Measurements from ENCODE around the gene WFS1. TPM values are rescaled to one million over a fixed set of nuclear protein-coding genes. Genes with fewer than 3 reads are reported as not detected.

Gene WFS1
- total RNA-seq, 2 donors from 2014 or later = 1.1 to 2.6 TPM

DNA sequence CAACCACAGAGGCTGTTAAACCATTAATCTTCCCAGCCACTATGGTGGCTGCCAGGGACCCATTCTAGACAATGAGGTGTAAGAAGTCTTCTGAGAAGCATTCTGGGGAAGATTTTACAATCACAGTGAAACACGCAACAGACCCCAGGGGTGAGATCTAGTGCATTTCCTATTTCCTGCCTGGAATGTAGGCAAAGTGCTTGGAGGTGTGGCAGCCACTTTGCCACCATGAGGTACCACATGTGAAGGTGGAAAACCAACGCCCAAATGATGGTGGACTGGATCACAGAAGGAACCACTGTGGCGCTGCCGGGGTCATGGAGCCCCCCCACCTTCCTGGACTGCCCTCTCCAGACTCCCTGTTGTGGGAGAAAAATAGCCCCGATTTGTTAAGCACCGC lies 61.8 kb downstream of the WFS1 start:
- H3K36me3 Mint-ChIP-seq (ENCODE audit: low read depth) = no peaks in the 10 kb centered on the region

DNA sequence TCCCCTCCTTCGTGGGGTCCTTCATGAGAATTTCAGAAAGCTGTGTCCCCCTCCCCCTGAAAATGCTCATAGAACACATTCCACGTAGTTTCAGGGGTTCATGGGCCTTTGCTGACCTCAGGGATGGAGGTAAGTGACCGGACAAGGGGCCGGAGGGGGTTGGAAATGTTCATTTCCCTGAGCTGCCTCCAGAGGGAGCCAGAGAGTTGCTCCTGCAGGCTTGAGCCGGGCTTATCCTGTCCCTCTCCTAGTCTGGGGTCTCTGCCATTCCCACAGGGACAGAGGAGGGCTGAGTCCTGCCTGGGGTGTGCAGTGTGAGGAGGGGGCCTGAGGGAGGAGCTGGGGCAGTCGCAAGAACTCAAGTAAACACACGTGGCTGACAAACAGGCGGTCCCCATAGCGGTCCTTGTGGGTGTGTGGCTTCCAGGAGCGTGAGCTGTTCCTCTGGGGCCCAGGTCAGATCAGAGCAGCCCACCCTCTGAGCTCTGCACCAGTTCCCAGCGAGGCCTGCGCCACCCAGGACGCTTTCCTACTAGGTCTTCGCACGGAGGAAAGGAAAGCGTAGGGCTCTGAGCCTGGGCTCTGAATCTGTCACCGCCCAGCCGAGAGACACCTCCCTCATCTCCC lies 62.5 kb downstream of the WFS1 start:
- Mint-ChIP-seq H3K27ac (no peak overlapping the region), H3K36me3 (ENCODE audit: low read depth) (no peaks in the 10 kb centered on the region), H3K9me3 (no peaks in the 10 kb centered on the region), H3K27me3 (peaks cover 19% of the 10 kb centered on the region), H3K4me1 (peaks cover 3% of the 10 kb centered on the region), H3K4me3 (no peak overlapping the region)
- no peak for ATAC-seq (replicated peaks)

More for the DNA sequence above, 61.8 kb downstream of the WFS1 start:
- Mint-ChIP-seq H3K27me3 (peaks cover 16% of the 10 kb centered on the region), H3K4me3 (no peak overlapping the region), H3K9me3 (no peaks in the 10 kb centered on the region), H3K4me1 (no peaks in the 10 kb centered on the region), H3K27ac (no peak overlapping the region)
- ATAC-seq (replicated peaks) = no peak

DNA sequence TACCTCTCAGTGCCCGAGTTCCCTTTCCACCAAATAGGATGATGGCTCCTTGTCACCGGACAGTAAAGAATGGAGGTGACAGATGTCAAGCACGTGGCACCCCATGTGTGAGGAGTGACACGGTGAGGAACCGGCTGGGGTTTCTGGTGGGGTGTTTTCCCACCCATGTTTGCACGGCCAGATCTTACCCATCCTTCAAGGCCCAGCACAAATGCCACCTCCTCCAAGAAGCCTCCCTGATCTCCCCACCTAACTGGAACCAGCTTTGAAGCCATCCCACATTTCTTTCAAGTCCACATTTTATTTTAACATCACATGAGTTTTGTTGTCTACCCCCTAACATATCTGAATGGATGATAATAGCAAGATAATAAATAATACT lies 63.0 kb downstream of the WFS1 start:
- H3K36me3 Mint-ChIP-seq (ENCODE audit: low read depth) = no peaks in the 10 kb centered on the region
- H3K9me3 Mint-ChIP-seq = no peaks in the 10 kb centered on the region
- H3K27ac Mint-ChIP-seq = no peak overlapping the region
- H3K27me3 Mint-ChIP-seq = peaks cover 22% of the 10 kb centered on the region
- H3K4me1 Mint-ChIP-seq = peaks cover 8% of the 10 kb centered on the region
- no peak overlapping the region for H3K4me3 Mint-ChIP-seq
- no peak for ATAC-seq (replicated peaks)

DNA sequence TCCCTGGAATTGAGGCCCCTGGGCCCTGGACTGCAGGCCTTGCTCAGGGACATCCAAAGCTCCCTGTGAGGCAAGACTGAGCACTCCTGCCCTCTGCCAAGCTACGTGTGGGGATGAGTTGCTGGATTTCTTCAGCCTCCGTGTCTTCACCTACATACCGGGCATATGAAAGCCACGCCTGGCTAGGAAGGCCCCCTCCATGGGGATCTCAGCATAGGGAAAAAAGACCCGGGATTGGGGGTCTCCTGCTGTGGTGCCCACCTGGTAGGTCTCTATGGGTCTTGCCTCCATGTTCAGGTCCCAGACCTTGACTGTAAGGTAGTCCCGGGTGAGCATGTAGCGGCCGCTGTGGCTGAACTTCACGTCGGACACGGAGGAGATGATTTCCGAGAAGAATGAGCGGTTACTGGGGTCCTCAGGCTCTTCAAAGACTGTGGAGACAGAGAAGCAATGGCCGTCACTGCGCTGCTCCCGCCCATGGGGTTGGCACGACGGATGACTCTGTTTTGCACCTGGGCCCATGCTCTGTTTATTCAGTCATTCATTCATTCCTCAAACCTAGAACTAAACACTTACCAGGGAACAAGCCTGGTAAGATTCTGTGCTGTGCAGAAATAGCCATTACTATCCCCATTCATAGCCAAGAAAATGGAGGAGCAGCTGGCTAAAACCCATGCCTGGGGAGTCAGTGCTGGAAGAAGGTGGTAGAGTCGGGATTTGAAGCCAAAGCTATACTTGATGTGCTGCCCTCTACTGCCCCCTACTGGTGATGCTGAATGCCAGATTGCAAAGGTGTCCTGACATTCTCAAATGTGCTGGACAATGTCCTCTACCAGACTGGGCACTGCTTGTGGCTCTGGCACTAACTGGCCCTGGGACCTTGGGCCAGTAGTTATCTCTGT lies 63.9 kb downstream of the WFS1 start:
- no peak for ATAC-seq (replicated peaks)
- H3K4me3 Mint-ChIP-seq = no peak overlapping the region
- H3K36me3 Mint-ChIP-seq (ENCODE audit: low read depth) = no peaks in the 10 kb centered on the region
- peaks cover 17% of the 10 kb centered on the region for H3K4me1 Mint-ChIP-seq
- no peak overlapping the region for H3K27ac Mint-ChIP-seq
- H3K27me3 Mint-ChIP-seq = peaks cover 21% of the 10 kb centered on the region
- no peaks in the 10 kb centered on the region for H3K9me3 Mint-ChIP-seq

DNA sequence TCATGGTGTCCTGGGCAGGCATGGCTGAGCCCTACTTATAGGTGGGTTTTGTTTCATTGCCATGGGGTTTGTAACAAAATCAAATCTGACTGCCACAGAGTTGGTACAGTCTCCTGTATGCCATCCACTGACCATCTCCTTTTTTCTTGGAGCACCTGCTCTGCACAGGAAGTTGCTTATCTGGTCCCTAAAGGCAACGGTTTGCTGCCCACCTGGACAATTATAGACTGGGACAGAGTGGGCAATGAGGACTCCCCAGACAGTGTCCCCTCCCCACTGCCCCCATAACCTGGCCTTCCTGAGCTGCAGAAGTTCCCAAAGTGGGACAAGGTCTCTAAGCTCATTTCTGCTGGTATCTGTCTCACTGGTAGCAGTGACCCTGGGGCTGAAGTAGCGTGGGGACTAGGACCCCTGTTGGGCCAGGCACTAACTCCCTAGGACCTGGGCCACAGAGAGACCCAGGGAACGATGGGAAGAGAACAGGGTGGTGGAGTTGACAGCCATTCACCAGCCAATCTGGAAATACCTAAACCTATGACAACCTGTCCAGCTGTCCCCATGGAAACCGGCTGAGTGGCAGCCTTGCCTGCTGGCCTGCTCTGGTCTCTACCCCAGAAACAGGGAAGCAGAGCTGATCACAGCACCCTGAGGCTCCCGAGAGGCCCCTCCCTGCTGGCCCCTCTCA lies 64.7 kb downstream of the WFS1 start:
- Mint-ChIP-seq H3K9me3 (no peaks in the 10 kb centered on the region), H3K36me3 (ENCODE audit: low read depth) (no peaks in the 10 kb centered on the region), H3K4me1 (peaks cover 21% of the 10 kb centered on the region), H3K27me3 (peaks cover 20% of the 10 kb centered on the region), H3K27ac (no peak overlapping the region), H3K4me3 (no peak overlapping the region)
- no peak for ATAC-seq (replicated peaks)

DNA sequence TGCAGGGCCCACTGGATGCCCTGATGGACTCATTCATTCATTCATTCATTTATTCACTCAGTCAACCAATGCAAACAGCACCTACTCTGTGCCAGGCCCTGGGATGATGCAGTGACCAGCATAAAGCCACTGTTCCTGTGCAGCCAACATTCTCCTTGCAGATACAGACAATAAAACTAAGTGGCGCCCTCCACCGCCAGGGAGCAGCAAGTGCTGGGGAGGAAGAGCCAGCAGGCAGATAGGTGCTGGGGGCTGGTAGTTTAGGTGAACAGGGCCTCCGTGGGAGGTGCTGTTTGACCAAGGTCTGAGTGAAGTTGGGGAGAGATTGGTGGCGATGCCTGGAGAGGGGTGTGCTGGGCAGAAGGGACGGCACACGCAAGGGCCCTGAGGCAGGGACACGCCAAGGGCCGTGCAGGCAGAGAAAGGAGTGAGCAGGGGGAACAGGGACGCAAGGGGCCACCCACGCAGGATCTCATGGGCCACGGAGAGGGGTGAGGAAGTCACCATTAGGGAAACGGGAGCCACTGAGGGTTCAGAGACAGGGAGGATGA lies 65.5 kb downstream of the WFS1 start:
- H3K4me3 Mint-ChIP-seq = no peak overlapping the region
- no peak overlapping the region for H3K27ac Mint-ChIP-seq
- H3K36me3 Mint-ChIP-seq (ENCODE audit: low read depth) = no peaks in the 10 kb centered on the region
- no peak for ATAC-seq (replicated peaks)
- no peaks in the 10 kb centered on the region for H3K9me3 Mint-ChIP-seq
- H3K4me1 Mint-ChIP-seq = peaks cover 21% of the 10 kb centered on the region
- peaks cover 20% of the 10 kb centered on the region for H3K27me3 Mint-ChIP-seq

DNA sequence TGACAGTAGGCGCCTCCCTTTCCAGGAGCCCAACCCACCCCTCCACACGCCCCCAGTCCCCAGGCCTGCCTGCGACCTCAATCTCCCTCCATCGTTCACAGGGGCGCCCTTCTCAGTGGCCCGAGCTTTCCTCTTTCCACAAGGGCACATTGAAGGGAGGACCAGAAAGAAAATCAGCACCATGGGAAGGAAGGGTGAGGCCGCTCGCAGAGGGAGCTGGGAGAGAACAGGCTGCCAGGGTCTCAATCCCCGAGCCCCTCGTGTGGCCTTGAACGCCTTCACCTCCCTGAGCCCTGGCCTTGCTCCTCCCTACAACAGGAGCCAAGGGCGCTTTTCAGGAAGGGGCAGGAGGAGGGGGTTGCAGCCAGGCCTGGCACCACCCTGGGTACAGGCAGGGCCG lies 66.5 kb downstream of the WFS1 start:
- no peaks in the 10 kb centered on the region for H3K9me3 Mint-ChIP-seq
- no peak overlapping the region for H3K27ac Mint-ChIP-seq
- no peak for ATAC-seq (replicated peaks)
- no peaks in the 10 kb centered on the region for H3K36me3 Mint-ChIP-seq (ENCODE audit: low read depth)
- H3K4me3 Mint-ChIP-seq = no peak overlapping the region
- H3K27me3 Mint-ChIP-seq = peaks cover 20% of the 10 kb centered on the region
- peaks cover 21% of the 10 kb centered on the region for H3K4me1 Mint-ChIP-seq

DNA sequence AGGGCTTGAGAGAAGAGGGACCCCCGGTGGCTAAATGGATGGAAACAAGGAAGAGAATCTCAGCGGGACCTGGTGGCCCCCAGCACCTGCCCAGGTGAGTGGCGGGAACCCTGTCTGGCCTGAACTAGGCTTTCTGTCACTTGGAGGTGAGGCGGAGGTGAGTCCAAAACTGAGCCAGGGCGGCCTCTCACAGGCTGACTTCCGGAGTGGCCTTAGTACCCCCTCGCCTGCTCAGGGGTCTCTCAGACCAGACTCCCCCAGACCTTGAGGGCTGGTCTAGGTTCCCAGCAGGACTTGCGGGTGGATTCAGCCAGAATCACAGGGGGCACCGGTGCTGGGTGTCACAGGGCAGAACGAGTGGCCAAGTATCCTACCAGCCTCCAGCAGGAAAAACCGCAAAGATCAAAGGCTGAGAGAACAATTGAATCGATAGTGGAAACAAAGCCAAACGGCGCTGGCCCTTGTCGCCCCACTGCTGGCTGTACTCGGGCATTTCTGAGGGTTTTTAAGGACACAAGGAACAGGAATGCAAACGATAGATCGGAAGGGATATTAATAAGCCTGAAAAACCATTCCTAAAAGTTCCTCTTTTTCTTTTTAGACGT lies 67.8 kb downstream of the WFS1 start:
- Mint-ChIP-seq H3K27me3 (peaks cover 23% of the 10 kb centered on the region), H3K9me3 (no peaks in the 10 kb centered on the region), H3K4me3 (peak overlapping the region; percentile 63), H3K36me3 (ENCODE audit: low read depth) (no peaks in the 10 kb centered on the region), H3K4me1 (peaks cover 21% of the 10 kb centered on the region), H3K27ac (peak overlapping the region; percentile 78)
- ATAC-seq (replicated peaks) = no peak

DNA sequence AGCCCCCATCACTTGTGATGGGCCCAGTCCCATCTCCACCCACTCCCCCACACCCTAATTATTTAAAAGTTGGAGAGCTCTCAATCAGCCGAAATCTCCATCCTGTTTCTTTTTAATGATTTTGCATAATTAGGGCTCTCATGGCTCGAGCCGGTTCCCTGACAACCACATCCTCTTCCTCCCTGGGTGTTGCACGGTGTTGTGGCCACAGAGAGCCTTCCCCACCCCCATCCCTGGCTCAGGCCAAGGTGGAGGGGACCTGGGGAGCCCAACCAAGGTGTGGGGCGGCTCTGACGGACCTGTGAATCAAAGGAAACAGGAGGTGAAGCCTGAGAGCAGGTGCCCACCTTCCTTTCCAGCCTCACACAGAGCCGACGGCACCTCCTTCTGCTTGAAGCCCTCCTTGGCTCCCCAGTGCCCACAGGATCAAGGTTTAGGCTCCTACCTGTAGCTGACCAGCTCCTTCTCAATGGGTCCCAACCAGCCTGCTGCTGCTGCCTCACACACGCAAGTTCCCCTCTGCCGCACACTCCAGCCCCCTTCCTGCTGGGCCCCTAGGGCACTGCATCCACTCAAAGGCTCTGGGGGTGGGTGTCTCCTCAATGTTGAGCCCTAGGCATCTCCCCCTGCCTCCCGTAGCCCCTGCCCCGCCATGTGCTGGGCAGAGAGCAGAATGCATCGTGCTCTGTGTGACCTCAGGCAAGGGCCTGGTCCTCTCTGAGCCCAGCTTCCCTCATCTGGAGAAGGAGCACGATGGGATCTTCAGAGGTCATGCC lies 68.7 kb downstream of the WFS1 start:
- no peaks in the 10 kb centered on the region for H3K36me3 Mint-ChIP-seq (ENCODE audit: low read depth)
- no peaks in the 10 kb centered on the region for H3K9me3 Mint-ChIP-seq
- H3K4me1 Mint-ChIP-seq = peaks cover 21% of the 10 kb centered on the region
- H3K4me3 Mint-ChIP-seq = peak overlapping the region; percentile 63
- ATAC-seq (replicated peaks) = peak; percentile 72
- H3K27ac Mint-ChIP-seq = peak overlapping the region; percentile 78
- peaks cover 18% of the 10 kb centered on the region for H3K27me3 Mint-ChIP-seq

DNA sequence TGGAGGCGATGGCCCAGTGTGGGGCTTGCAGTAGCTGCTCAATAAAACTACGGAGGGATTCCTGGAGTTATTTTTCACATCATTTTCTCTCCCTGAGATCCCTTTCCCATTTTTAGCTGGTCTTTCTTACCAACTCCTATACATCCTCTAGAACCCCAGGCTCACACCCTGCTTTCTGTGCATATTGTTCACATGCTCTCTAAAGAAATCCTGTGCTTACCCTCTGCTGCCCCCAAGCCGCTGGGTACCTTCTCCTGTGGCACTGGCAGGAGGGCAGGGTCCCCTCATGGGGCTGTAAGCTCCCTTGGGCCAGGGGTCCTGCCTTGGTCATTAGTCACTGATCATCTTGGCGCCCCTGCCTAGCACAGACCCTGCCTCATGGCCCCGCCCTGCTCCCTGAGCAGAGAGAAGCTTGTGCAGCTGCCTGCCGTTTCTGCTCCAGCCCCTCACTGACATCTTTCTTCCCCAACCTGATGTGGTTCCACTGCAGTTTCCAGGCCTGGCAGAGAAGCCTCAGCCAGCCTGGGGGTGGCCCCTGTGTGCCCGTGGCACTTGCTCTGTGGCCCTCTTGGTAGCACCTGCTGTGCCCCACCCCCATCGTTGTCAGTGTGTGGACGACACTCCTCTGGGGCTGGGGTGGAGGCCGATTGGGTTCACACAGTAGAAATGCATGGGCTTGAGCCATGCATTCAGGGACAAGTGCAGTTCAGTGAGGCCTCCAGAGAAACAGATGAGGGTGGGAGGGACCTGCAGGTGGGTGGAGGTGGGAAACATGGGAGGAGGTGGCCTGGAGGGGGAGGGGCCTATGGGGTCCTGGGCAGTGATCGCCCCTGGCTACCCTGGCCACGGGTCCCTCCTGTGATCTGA lies 69.5 kb downstream of the WFS1 start:
- no peaks in the 10 kb centered on the region for H3K36me3 Mint-ChIP-seq (ENCODE audit: low read depth)
- H3K4me1 Mint-ChIP-seq = peaks cover 21% of the 10 kb centered on the region
- ATAC-seq (replicated peaks) = no peak
- H3K4me3 Mint-ChIP-seq = peak overlapping the region; percentile 63
- no peak overlapping the region for H3K27ac Mint-ChIP-seq
- H3K27me3 Mint-ChIP-seq = peaks cover 18% of the 10 kb centered on the region
- no peaks in the 10 kb centered on the region for H3K9me3 Mint-ChIP-seq

DNA sequence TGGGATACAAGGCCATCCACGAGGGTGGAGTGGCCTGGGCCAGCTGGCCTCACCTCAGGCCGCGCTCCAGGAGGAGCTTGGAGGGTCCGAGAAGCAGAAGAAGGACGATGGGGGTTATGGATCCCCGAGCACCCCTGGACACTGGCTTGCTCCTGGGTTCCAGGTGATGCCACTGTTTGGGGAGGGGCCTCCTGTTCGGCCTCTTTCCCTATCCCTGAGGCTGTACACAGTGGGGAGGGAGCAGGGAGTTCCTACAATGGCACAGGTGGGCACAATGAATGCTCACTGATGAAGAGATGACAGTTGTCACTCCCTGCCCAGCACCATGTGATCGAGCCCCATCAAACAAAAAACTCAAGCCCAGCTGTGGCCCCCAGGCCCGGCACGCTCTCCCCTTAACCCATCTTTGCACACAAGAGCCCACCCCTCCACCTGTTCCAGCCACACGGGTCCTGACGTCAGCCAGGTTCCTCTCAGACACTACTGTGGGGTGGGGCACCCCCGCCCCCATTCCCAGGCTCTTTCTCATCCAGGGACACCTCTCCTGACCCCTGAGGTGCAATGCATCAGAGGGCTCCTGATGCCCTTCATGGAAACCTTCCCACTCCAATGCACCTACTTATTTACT lies 70.3 kb downstream of the WFS1 start:
- H3K4me1 Mint-ChIP-seq = peaks cover 21% of the 10 kb centered on the region
- ATAC-seq (replicated peaks) = no peak
- no peak overlapping the region for H3K27ac Mint-ChIP-seq
- no peak overlapping the region for H3K4me3 Mint-ChIP-seq
- H3K27me3 Mint-ChIP-seq = peaks cover 18% of the 10 kb centered on the region
- no peaks in the 10 kb centered on the region for H3K9me3 Mint-ChIP-seq
- no peaks in the 10 kb centered on the region for H3K36me3 Mint-ChIP-seq (ENCODE audit: low read depth)

DNA sequence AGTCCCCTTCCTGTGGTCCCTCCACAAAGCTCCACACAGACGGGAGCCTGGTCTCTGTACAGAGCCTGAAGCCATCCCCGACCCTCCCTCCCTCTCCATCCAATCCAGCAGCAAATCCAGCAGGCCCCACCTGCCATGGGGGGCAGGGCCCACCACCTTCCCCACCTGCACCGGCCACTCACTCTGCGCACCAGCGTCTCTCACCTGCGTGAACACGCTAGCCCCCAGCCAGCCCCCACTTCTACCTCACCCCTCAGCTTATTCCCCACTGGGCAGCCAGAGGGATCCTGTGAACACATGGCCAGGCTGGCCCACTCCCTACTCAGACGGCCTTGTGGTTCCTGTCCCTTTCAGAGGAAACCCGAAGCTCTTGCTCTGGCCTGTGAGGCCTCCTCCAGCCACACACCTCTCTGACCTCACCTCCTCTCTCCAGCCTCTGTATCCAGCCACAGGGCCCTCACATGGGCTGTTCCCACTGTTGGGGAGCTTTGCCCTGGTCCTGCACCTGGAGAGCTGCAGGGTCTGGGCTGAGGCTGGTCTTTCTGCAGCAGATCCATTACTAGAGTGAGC lies 70.9 kb downstream of the WFS1 start:
- Mint-ChIP-seq H3K36me3 (ENCODE audit: low read depth) (no peaks in the 10 kb centered on the region), H3K27ac (no peak overlapping the region), H3K27me3 (peaks cover 18% of the 10 kb centered on the region), H3K9me3 (no peaks in the 10 kb centered on the region), H3K4me1 (peaks cover 21% of the 10 kb centered on the region), H3K4me3 (no peak overlapping the region)
- no peak for ATAC-seq (replicated peaks)
